Stimulated activated CD8-positive, alpha-beta memory T cell treated with anti-CD3 and anti-CD28 coated beads, Interleukin-15, amount 100 ng/mL, for 48 hours (primary cell): ENCODE results near the gene OR52E5.

Experiments used
- DNase-seq, 2 donors: peaks; one replicate each; pipeline ENCODE4 v3.0.0-alpha.2; 2020; ENCODE audit warnings: low read depth in 2 of 2

Gene OR52E5

DNA sequence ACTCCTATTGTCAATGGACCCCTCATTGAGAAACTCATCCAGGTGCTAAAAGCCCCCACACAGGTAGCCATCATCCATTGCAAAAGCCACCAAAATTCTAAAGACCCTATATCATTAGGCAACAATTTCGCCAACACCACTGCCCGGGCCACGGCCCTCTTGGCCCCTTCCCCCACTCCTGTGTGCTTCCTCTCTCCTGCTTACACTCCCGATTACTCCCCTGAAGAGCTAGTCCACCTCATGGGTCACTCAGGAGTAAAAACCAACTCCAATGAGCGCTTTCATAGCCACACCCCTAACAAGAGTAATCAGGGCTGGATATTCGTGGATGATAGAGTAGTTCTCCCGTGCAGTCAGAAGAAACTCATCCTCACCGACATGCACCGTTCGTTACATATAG lies 40.1 kb downstream of the OR52E5 start:
- DNase-seq: no peak

DNA sequence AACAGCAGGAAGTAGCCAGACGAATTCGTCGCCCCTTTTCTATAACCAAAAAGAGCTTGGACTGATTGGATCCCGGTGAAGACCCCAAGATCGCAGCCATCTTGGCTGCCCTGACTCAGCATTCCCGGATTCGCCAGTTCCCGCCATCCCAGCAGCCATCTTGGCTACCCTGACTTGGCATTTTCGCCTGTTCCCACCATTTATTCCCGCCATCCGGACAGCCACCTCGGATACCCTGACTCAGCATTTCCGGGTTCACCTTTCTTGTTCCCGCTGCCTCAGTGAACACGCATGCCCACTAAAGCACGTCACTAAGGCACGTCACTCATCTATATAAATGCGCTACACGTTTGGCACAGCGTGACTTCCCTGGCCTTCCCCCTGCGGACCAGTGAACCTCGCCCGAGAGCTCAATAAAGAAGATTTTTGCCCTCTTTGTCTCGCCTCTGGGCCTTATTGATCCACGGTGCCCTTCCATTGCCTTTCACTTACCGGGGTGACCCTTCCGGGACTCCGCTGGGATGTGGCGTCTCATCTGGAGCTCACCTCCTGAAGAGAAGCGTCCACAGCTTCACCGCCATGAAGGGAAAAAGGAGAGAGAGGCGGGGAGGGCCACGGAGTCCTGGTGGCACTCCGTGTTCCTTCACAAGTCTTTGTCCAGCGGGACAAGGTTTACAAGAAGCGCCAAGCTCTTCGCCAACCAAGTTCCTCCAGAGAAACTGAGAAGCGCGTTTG lies 45.0 kb downstream of the OR52E5 start:
- no peak for DNase-seq

DNA sequence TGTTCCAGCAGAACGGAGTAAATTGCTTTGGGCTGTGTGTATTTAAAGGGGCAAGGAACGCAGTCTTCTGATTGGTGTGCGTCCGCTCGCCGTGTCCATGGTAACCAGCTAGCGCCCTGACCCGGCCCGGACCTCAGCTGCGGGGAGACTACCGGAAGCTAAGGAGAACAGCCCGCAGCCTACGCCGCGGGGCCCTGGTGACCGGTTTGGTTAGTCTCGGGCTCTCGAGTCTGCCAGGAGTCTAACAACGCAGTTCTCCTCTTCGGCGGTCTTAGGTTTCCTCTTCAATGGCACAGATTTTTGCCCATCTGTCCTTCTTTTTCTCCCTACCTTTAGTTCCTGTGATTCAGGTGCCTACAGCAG lies 45.6 kb downstream of the OR52E5 start:
- DNase-seq: no peak

DNA sequence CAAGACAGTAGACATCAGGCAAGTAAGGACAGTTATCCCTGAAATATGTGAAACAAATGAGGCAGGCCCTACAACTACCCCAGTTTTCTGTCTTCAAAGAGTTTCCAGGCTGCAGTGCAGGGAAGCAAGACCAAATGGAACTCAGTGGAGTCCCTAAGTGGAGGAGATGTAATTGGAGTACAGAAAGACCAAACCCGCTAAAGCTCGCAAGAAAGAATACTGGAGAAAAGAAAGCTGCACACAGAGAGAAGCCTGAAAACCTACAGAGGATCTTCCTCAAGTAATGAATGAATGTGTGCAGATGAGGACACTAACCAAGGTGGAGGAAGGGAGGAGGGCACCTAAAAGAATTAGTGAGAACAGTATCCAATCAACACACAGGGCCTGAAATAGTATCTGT lies 47.7 kb downstream of the OR52E5 start:
- DNase-seq: no peak

- DNase-seq: no peak
These were observed 48.9 kb downstream of the OR52E5 start, which contains the start of gene OR56A3 for GRCh38 chr11:5941951-5942350. OR56A3 (plus strand) TSS chr11:5942251; CDS start chr11:5947347, 5,096 bp downstream.
